Measurements from ENCODE around the gene STON1.

- no peak for TF ChIP-seq CTCF (IDR thresholded peaks at IDR 0.05)
- no peak for TF ChIP-seq POLR2A (IDR thresholded peaks at IDR 0.05)
Observed at GRCh38 chr2:48620604-48621003, 90.7 kb downstream of the STON1 start.

All from testis (tissue), 2 donors.